ENCODE results near the gene PALD1. TPM values are rescaled to one million over a fixed set of nuclear protein-coding genes. Genes with fewer than 3 reads are reported as not detected.

The PALD1 gene
- total RNA-seq, 1 donor from 2014 or later = 3.9 TPM

- no peaks in the 10 kb centered on the region for H3K36me3 ChIP-seq (ENCODE audit: control insufficient read depth, insufficient read depth, low read length)
- H3K27me3 ChIP-seq (ENCODE audit: control insufficient read depth, insufficient read depth, low read length) = no peaks in the 10 kb centered on the region
- no peak for DNase-seq (ENCODE audit: low read depth)
- no peak overlapping the region for H3K4me3 ChIP-seq (ENCODE audit: low read depth, low read length)
- TF ChIP-seq CTCF (IDR thresholded peaks at IDR 0.05; ENCODE audit: insufficient read depth, low read length, poor library complexity, severe bottlenecking) = no peak
These were observed 81.3 kb downstream of the PALD1 start for GRCh38 chr10:70559861-70560260.

DNA sequence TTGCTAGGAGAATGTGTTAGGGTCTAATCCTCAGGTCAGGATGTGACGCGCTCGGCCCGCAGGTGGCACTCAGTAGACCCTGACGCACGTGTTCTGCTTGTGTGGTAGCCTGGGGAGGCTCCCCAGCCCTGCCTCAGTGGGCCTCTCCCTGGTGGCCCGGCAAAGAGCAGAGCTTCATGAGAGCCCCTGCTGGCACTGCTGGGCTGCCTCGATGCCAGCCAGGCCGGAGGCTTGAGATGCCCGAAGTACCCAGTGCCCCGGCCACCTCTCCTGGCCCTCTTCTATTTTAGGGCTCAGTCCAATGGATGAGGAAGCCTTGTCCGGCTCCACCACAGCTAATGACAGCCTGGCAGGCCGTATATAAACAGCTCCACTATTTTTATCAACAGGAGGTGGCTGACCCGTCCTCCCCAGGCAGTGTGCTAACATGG lies 82.0 kb downstream of the PALD1 start:
- no peak for DNase-seq (ENCODE audit: low read depth)
- Histone ChIP-seq H3K4me3 (ENCODE audit: low read depth, low read length) (no peak overlapping the region), H3K27me3 (ENCODE audit: control insufficient read depth, insufficient read depth, low read length) (no peaks in the 10 kb centered on the region), H3K36me3 (ENCODE audit: control insufficient read depth, insufficient read depth, low read length) (no peaks in the 10 kb centered on the region)
- TF ChIP-seq CTCF (IDR thresholded peaks at IDR 0.05; ENCODE audit: insufficient read depth, low read length, poor library complexity, severe bottlenecking) = no peak

- H3K27me3 ChIP-seq (ENCODE audit: control insufficient read depth, insufficient read depth, low read length) = no peaks in the 10 kb centered on the region
- no peak overlapping the region for H3K4me3 ChIP-seq (ENCODE audit: low read depth, low read length)
- TF ChIP-seq CTCF (IDR thresholded peaks at IDR 0.05; ENCODE audit: insufficient read depth, low read length, poor library complexity, severe bottlenecking) = no peak
- H3K36me3 ChIP-seq (ENCODE audit: control insufficient read depth, insufficient read depth, low read length) = no peaks in the 10 kb centered on the region
- DNase-seq (ENCODE audit: low read depth) = no peak
These were observed 82.5 kb downstream of the PALD1 start for GRCh38 chr10:70561070-70561469.

GRCh38 chr10:70561558-70561957 lies 83.0 kb downstream of the PALD1 start:
- Histone ChIP-seq H3K36me3 (ENCODE audit: control insufficient read depth, insufficient read depth, low read length) (no peaks in the 10 kb centered on the region), H3K4me3 (ENCODE audit: low read depth, low read length) (no peak overlapping the region), H3K27me3 (ENCODE audit: control insufficient read depth, insufficient read depth, low read length) (no peaks in the 10 kb centered on the region)
- TF ChIP-seq CTCF (IDR thresholded peaks at IDR 0.05; ENCODE audit: insufficient read depth, low read length, poor library complexity, severe bottlenecking) = no peak
- no peak for DNase-seq (ENCODE audit: low read depth)

DNA sequence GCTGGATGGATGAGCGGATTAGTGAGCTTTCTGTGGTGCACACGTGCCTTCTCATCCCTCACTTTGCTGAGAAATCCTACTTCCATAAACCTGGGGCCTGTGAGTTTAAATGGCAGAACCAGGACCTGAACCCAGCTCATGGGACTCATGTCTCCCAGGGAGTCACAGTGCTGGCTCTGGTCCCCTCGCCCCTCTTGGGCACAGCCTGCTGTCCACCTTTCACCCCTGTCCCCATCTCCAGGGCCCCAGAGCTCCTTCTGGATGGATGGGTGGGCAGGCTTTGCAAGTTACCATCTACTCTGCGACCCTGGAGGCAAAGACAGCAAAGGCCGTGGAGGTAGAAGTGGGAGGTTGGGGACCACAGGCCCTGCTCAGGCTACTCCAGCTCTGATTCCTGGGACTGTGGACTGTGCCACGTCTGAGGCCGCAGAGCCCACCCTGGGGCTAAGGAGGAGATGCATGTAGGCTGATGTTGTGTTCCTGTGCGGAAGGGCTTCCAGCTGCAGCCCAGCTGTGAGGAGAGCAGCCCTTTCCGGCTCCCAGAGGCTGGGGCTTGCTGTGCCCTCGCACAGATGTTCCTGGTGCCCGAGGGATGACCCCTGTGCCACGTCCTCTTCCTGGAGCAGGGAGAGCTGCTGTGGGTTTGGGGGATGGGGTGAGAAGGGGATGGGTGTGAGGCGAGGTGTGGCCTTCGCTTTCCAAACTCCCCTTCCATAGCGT lies 83.6 kb downstream of the PALD1 start:
- H3K27me3 ChIP-seq (ENCODE audit: control insufficient read depth, insufficient read depth, low read length) = no peaks in the 10 kb centered on the region
- TF ChIP-seq CTCF (IDR thresholded peaks at IDR 0.05; ENCODE audit: insufficient read depth, low read length, poor library complexity, severe bottlenecking) = no peak

GRCh38 chr10:70563230-70563629 lies 84.7 kb downstream of the PALD1 start:
- DNase-seq (ENCODE audit: low read depth) = no peak
- Histone ChIP-seq H3K4me3 (ENCODE audit: low read depth, low read length) (no peak overlapping the region), H3K36me3 (ENCODE audit: control insufficient read depth, insufficient read depth, low read length) (no peaks in the 10 kb centered on the region), H3K27me3 (ENCODE audit: control insufficient read depth, insufficient read depth, low read length) (no peaks in the 10 kb centered on the region)
- no peak for TF ChIP-seq CTCF (IDR thresholded peaks at IDR 0.05; ENCODE audit: insufficient read depth, low read length, poor library complexity, severe bottlenecking)

More for the DNA sequence above, 83.6 kb downstream of the PALD1 start:
- no peak for DNase-seq (ENCODE audit: low read depth)
- H3K4me3 ChIP-seq (ENCODE audit: low read depth, low read length) = no peak overlapping the region
- H3K36me3 ChIP-seq (ENCODE audit: control insufficient read depth, insufficient read depth, low read length) = no peaks in the 10 kb centered on the region

Measured in kidney epithelial cell (primary cell).